ENCODE results near the gene SPEF1.
A peak's percentile ranks its signal among the peaks of the same experiment; 100 is the strongest.

Gene SPEF1

GRCh38 chr20:3749689-3750531 is 31.3 kb downstream of the SPEF1 start:
- POLR2A ChIA-PET, result no interaction called here
- DNase-seq (ENCODE audit: extremely low spot score), result peak; percentile 66
- CTCF ChIA-PET, result no interaction called here
- TF ChIP-seq ZNF384 (IDR thresholded peaks at IDR 0.05), result no peak
- TF ChIP-seq HDGF (IDR thresholded peaks at IDR 0.05; ENCODE audit: borderline replicate concordance), result no peak
- no peak for TF ChIP-seq FOXA1 (IDR thresholded peaks at IDR 0.05)
- no peak for TF ChIP-seq FOXM1 (IDR thresholded peaks at IDR 0.05; ENCODE audit: borderline replicate concordance)
- no peak for TF ChIP-seq LEF1 (IDR thresholded peaks at IDR 0.05; ENCODE audit: borderline replicate concordance)
- TF ChIP-seq CTBP1 (IDR thresholded peaks at IDR 0.05; ENCODE audit: borderline replicate concordance), result no peak
- TF ChIP-seq PKNOX1 (IDR thresholded peaks at IDR 0.05), result no peak
- TF ChIP-seq SP1 (IDR thresholded peaks at IDR 0.05), result no peak
- TF ChIP-seq SUZ12 (IDR thresholded peaks at IDR 0.05), result no peak
- TF ChIP-seq FOXK2 (IDR thresholded peaks at IDR 0.05), result no peak
- TF ChIP-seq ARNT (IDR thresholded peaks at IDR 0.05), result no peak
- no peak for TF ChIP-seq L3MBTL2 (conservative IDR thresholded peaks at IDR 0.05)
- TF ChIP-seq NFRKB (IDR thresholded peaks at IDR 0.05), result no peak
- no peak for TF ChIP-seq ELF4 (IDR thresholded peaks at IDR 0.05)
- no peak for TF ChIP-seq BHLHE40 (IDR thresholded peaks at IDR 0.05; ENCODE audit: borderline replicate concordance)

- ChIA-PET CTCF (interaction anchor here (1.8 kb wide), 1 partner anchor 19 kb away, joined by 6 read pairs; the partner anchor contains the start of gene ADISSP), POLR2A (no interaction called here)
- DNase-seq (ENCODE audit: extremely low spot score), result no peak
- TF ChIP-seq FOXM1 (IDR thresholded peaks at IDR 0.05; ENCODE audit: borderline replicate concordance) (no peak), ARNT (IDR thresholded peaks at IDR 0.05) (no peak), PKNOX1 (IDR thresholded peaks at IDR 0.05) (no peak), FOXA1 (IDR thresholded peaks at IDR 0.05) (no peak), ZNF384 (IDR thresholded peaks at IDR 0.05) (no peak), L3MBTL2 (conservative IDR thresholded peaks at IDR 0.05) (no peak), TARDBP (IDR thresholded peaks at IDR 0.05) (no peak), HDGF (IDR thresholded peaks at IDR 0.05; ENCODE audit: borderline replicate concordance) (no peak), NFRKB (IDR thresholded peaks at IDR 0.05) (no peak), BHLHE40 (IDR thresholded peaks at IDR 0.05; ENCODE audit: borderline replicate concordance) (no peak), FOXK2 (IDR thresholded peaks at IDR 0.05) (no peak), SUZ12 (IDR thresholded peaks at IDR 0.05) (no peak), SP1 (IDR thresholded peaks at IDR 0.05) (no peak), ELF4 (IDR thresholded peaks at IDR 0.05) (no peak), CTBP1 (IDR thresholded peaks at IDR 0.05; ENCODE audit: borderline replicate concordance) (no peak), LEF1 (IDR thresholded peaks at IDR 0.05; ENCODE audit: borderline replicate concordance) (no peak)
Measured at GRCh38 chr20:3749087-3749688, 32.1 kb downstream of the SPEF1 start.

GRCh38 chr20:3748073-3748472 is 33.2 kb downstream of the SPEF1 start:
- TF ChIP-seq FOXM1 (IDR thresholded peaks at IDR 0.05; ENCODE audit: borderline replicate concordance), result no peak
- TF ChIP-seq ARNT (IDR thresholded peaks at IDR 0.05), result no peak
- no peak for TF ChIP-seq SUZ12 (IDR thresholded peaks at IDR 0.05)
- TF ChIP-seq TARDBP (IDR thresholded peaks at IDR 0.05), result no peak
- no peak for TF ChIP-seq FOXA1 (IDR thresholded peaks at IDR 0.05)
- TF ChIP-seq LEF1 (IDR thresholded peaks at IDR 0.05; ENCODE audit: borderline replicate concordance), result no peak
- TF ChIP-seq ZNF384 (IDR thresholded peaks at IDR 0.05), result no peak
- TF ChIP-seq PKNOX1 (IDR thresholded peaks at IDR 0.05), result no peak
- no peak for TF ChIP-seq HDGF (IDR thresholded peaks at IDR 0.05; ENCODE audit: borderline replicate concordance)
- TF ChIP-seq CTBP1 (IDR thresholded peaks at IDR 0.05; ENCODE audit: borderline replicate concordance), result no peak
- TF ChIP-seq NFRKB (IDR thresholded peaks at IDR 0.05), result no peak
- TF ChIP-seq BHLHE40 (IDR thresholded peaks at IDR 0.05; ENCODE audit: borderline replicate concordance), result no peak
- TF ChIP-seq SP1 (IDR thresholded peaks at IDR 0.05), result no peak
- no peak for TF ChIP-seq ELF4 (IDR thresholded peaks at IDR 0.05)
- TF ChIP-seq L3MBTL2 (conservative IDR thresholded peaks at IDR 0.05), result no peak
- no peak for TF ChIP-seq FOXK2 (IDR thresholded peaks at IDR 0.05)
- POLR2A ChIA-PET, result interaction anchor here (1.1 to 4.5 kb wide), 2 partner anchors 19 to 21 kb away, joined by 4 to 41 read pairs; partner anchors contain the start of gene ADISSP
- CTCF ChIA-PET, result interaction anchor here (1.0 to 1.8 kb wide), 3 partner anchors 20 to 71 kb away, joined by 3 to 6 read pairs (median 5); partner anchors contain the start of gene ADISSP
- DNase-seq (ENCODE audit: extremely low spot score), result no peak

GRCh38 chr20:3747471-3747870 is 33.8 kb downstream of the SPEF1 start:
- ChIA-PET POLR2A (interaction anchor here (1.1 to 4.5 kb wide), 2 partner anchors 20 kb away, joined by 4 to 41 read pairs; partner anchors contain the start of gene ADISSP), CTCF (interaction anchor here (1.0 to 1.8 kb wide), 3 partner anchors 21 to 71 kb away, joined by 3 to 6 read pairs (median 5); partner anchors contain the start of gene ADISSP)
- no peak for DNase-seq (ENCODE audit: extremely low spot score)
- TF ChIP-seq SP1 (IDR thresholded peaks at IDR 0.05), result no peak
- no peak for TF ChIP-seq NFRKB (IDR thresholded peaks at IDR 0.05)
- no peak for TF ChIP-seq ARNT (IDR thresholded peaks at IDR 0.05)
- no peak for TF ChIP-seq FOXA1 (IDR thresholded peaks at IDR 0.05)
- TF ChIP-seq SUZ12 (IDR thresholded peaks at IDR 0.05), result no peak
- no peak for TF ChIP-seq L3MBTL2 (conservative IDR thresholded peaks at IDR 0.05)
- TF ChIP-seq ELF4 (IDR thresholded peaks at IDR 0.05), result no peak
- TF ChIP-seq PKNOX1 (IDR thresholded peaks at IDR 0.05), result no peak
- no peak for TF ChIP-seq FOXM1 (IDR thresholded peaks at IDR 0.05; ENCODE audit: borderline replicate concordance)
